ENCODE measurements around the gene IL21. TPM values are rescaled to one million over a fixed set of nuclear protein-coding genes. Genes with fewer than 3 reads are reported as not detected.

Gene IL21
- total RNA-seq, 2 donors from 2014 or later: not detected

- no peak overlapping the region for H3K9ac ChIP-seq (ENCODE audit: low read depth in 2 of 2, low read length in 2 of 2)
- H3K4me1 ChIP-seq: no peaks in the 10 kb centered on the region
- no peak overlapping the region for H3K4me3 ChIP-seq
- no peak overlapping the region for H3K27ac ChIP-seq
- DNase-seq: no peak
- no peaks in the 10 kb centered on the region for H3K36me3 ChIP-seq
- no peaks in the 10 kb centered on the region for H3K27me3 ChIP-seq
- intact Hi-C loops (cut with DNase I): no loop called here
- no peaks in the 10 kb centered on the region for H3K9me3 ChIP-seq
- TF ChIP-seq, protein P1, sequence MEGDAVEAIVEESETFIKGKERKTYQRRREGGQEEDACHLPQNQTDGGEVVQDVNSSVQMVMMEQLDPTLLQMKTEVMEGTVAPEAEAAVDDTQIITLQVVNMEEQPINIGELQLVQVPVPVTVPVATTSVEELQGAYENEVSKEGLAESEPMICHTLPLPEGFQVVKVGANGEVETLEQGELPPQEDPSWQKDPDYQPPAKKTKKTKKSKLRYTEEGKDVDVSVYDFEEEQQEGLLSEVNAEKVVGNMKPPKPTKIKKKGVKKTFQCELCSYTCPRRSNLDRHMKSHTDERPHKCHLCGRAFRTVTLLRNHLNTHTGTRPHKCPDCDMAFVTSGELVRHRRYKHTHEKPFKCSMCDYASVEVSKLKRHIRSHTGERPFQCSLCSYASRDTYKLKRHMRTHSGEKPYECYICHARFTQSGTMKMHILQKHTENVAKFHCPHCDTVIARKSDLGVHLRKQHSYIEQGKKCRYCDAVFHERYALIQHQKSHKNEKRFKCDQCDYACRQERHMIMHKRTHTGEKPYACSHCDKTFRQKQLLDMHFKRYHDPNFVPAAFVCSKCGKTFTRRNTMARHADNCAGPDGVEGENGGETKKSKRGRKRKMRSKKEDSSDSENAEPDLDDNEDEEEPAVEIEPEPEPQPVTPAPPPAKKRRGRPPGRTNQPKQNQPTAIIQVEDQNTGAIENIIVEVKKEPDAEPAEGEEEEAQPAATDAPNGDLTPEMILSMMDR (IDR thresholded peaks at IDR 0.05): no peak
These were observed 43.1 kb upstream of the IL21 start for GRCh38 chr4:122663814-122664610.

DNA sequence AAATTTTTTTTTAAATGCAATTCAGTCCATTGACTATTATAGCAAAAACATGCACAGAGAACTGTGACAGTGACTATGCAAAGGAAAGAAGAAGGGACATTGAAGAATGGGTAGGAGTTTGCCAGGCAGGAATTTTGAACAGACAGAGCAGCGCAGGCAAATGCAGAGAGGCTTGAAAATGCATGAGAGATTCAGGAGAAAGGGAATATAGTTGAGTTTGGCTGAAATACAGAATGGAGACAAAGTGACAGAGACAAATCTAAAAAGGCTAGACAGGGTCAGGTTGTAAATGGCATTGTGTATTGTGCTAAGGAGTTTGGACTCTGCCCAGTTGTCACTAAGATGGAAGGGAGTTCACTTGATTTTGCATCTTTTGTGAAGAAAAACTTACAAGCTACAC is 42.4 kb upstream of the IL21 start:
- Histone ChIP-seq H3K36me3 (no peaks in the 10 kb centered on the region), H3K9me3 (no peaks in the 10 kb centered on the region), H3K27me3 (no peaks in the 10 kb centered on the region), H3K4me1 (no peaks in the 10 kb centered on the region), H3K27ac (no peak overlapping the region), H3K4me3 (no peak overlapping the region), H3K9ac (ENCODE audit: low read depth in 2 of 2, low read length in 2 of 2) (no peak overlapping the region)
- TF ChIP-seq, protein P1 (IDR thresholded peaks at IDR 0.05): no peak
- intact Hi-C loops (cut with DNase I): no loop called here
- no peak for DNase-seq

DNA sequence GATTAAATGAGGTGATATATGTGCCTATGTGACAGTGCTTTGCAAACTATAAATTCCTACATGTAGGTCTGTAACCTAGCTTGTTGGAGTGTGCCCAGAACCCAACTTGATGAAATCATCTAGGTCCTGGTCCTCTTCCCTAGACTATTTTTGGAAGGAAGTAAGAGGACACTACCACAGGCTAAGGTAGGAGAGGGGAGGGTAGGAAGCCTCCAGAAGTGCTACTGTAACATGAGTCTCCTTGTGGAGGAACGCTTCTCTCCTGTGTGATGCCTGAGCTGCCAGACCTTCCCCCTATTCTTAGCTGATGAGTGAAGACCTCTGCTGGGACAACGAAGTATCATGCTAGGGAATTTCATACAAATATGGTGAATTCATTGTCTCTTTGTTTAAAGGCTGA is 41.8 kb upstream of the IL21 start:
- no peak for DNase-seq
- Histone ChIP-seq H3K27me3 (no peaks in the 10 kb centered on the region), H3K4me3 (no peak overlapping the region), H3K9ac (ENCODE audit: low read depth in 2 of 2, low read length in 2 of 2) (no peak overlapping the region), H3K9me3 (no peaks in the 10 kb centered on the region), H3K36me3 (no peaks in the 10 kb centered on the region), H3K4me1 (no peaks in the 10 kb centered on the region), H3K27ac (no peak overlapping the region)
- intact Hi-C loops (cut with DNase I): no loop called here
- TF ChIP-seq, protein P1 (IDR thresholded peaks at IDR 0.05): no peak

DNA sequence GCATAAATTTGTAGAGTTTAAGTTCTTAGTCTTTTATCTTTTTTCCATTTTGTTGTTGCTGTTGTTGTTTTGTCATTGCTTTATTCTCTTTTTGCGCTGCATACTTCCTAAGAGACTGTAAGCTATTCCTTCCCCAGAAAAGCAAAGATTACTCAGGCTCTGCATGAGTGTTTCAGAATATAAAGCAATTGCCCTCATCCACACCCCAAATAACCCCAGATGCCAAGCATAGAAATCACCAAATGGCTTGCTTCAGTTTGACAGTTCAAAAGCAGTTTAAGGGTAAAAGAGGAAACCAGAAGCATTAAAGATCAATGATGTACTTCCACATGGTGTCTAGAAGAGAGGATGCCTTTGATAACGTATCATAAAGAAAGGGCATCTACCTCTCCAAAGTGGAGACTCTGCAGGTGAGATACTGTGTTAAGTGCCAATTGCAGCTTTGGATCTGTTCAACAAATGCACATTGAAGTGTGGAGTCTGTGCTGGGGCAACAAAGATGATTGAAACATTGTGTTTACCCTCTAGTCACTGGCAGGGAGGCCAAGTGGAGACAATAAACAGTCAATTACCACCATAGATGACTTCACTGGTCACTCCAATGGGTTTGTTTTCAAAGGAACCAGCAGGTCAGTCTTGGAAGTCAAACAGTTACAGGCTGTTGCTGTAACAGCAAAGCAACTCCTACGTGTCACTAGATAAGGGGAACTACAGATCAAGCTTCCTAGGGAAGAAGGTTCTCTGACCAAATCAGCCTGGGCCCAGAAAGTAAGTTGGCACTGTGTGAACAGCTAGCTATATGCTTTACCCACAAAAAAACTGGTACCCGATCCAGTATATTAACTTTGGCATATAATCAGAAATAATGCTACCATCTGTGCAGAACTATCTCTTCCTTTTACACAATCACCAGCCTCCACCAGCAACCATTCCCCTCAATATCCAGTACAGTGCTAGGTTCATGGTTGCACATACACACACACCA is 40.6 kb upstream of the IL21 start:
- intact Hi-C loops (cut with DNase I): no loop called here
- Histone ChIP-seq H3K4me3 (no peak overlapping the region), H3K9me3 (no peaks in the 10 kb centered on the region), H3K27ac (no peak overlapping the region), H3K27me3 (no peaks in the 10 kb centered on the region), H3K4me1 (no peaks in the 10 kb centered on the region), H3K36me3 (no peaks in the 10 kb centered on the region), H3K9ac (ENCODE audit: low read depth in 2 of 2, low read length in 2 of 2) (no peak overlapping the region)
- TF ChIP-seq, protein P1 (IDR thresholded peaks at IDR 0.05): no peak
- no peak for DNase-seq

GRCh38 chr4:122658818-122659295 is 38.0 kb upstream of the IL21 start:
- intact Hi-C loops (cut with DNase I): no loop called here
- Histone ChIP-seq H3K9me3 (no peaks in the 10 kb centered on the region), H3K27me3 (no peaks in the 10 kb centered on the region), H3K4me1 (no peaks in the 10 kb centered on the region), H3K27ac (no peak overlapping the region), H3K9ac (ENCODE audit: low read depth in 2 of 2, low read length in 2 of 2) (no peak overlapping the region), H3K4me3 (no peak overlapping the region), H3K36me3 (no peaks in the 10 kb centered on the region)
- TF ChIP-seq, protein P1 (IDR thresholded peaks at IDR 0.05): no peak
- no peak for DNase-seq

Measured in colonic mucosa (tissue), 4 donors.